ENCODE data around the gene CFAP100. TPM values are rescaled to one million over a fixed set of nuclear protein-coding genes. Genes with fewer than 3 reads are reported as not detected.

The CFAP100 gene
- total and polyA plus RNA-seq, 2 of the 4 experiments (the other 2 are of a cell fraction), result not detected

GRCh38 chr3:126466886-126467610, 72.3 kb downstream of the CFAP100 start:
- Histone ChIP-seq H2BK20ac (ENCODE audit: low read depth, low read length) (no peak overlapping the region), H3K4me2 (ENCODE audit: low read depth, low read length) (no peak overlapping the region), H3K4ac (ENCODE audit: low read depth, low read length) (no peak overlapping the region), H3K56ac (ENCODE audit: extremely low read depth, insufficient read depth, low read length) (no peak overlapping the region), H3K27ac (ENCODE audit: insufficient read depth, low read length) (no peak overlapping the region), H3K79me1 (ENCODE audit: low read depth in 1 of 2, low read length in 2 of 2) (peaks cover 40 to 58% of the 10 kb centered on the region in 2 experiments), H3K36me3 (ENCODE audit: control insufficient read depth, insufficient read depth, low read length) (peaks cover 80% of the 10 kb centered on the region), H4K5ac (ENCODE audit: low read depth, low read length) (no peak overlapping the region), H3K9me3 (ENCODE audit: control insufficient read depth, insufficient read depth, low read length) (no peaks in the 10 kb centered on the region), H3K9me1 (ENCODE audit: insufficient read depth, low read length) (peaks cover 2% of the 10 kb centered on the region; the same call in 1 of the 2 replicates), H4K8ac (ENCODE audit: low read depth in 2 of 2, low read length in 2 of 2) (no peak overlapping the region), H2AK9ac (replicated peaks; ENCODE audit: low read depth, low read length, poor library complexity) (no peak overlapping the region), H2BK15ac (ENCODE audit: low read depth, low read length) (no peak overlapping the region), H3K9ac (ENCODE audit: low read depth, low read length) (no peak overlapping the region), H2AFZ (replicated peaks; ENCODE audit: low read length, poor library complexity) (no peak overlapping the region), H3K18ac (ENCODE audit: low read depth, low read length) (no peak overlapping the region), H3K4me1 (ENCODE audit: control insufficient read depth, insufficient read depth, low read length) (peaks cover under 1% of the 10 kb centered on the region; the same call in 1 of the 2 replicates), H3K4me3 (ENCODE audit: insufficient read depth, low read depth, low read length) (no peak overlapping the region), H2BK120ac (ENCODE audit: low read depth, low read length) (no peak overlapping the region), H3K23ac (ENCODE audit: low read depth, low read length) (no peak overlapping the region), H4K91ac (ENCODE audit: insufficient read depth, low read depth, low read length) (no peak overlapping the region), H3K14ac (replicated peaks; ENCODE audit: low read depth, low read length) (no peak overlapping the region), H2BK5ac (ENCODE audit: low read depth, low read length, poor library complexity, severe bottlenecking) (no peak overlapping the region), H2AK5ac (ENCODE audit: low read depth, low read length) (no peak overlapping the region), H4K20me1 (ENCODE audit: insufficient read depth, low read length) (peaks cover 32% of the 10 kb centered on the region), H3K27me3 (ENCODE audit: control insufficient read depth, insufficient read depth, low read length) (no peaks in the 10 kb centered on the region)
- DNase-seq, result no peak
- BruUV-seq (replicated peaks), result no TSS peak
- in situ Hi-C loops (cut with MboI; ENCODE audit: low sequenced_read_pairs), result no loop called here
- no peak for ATAC-seq (ENCODE audit: low read depth)
- dilution Hi-C loops (cut with HindIII; ENCODE audit: low sequenced_read_pairs, unreplicated experiment), result no loop called here
- ChIA-PET CTCF (no interaction called here), POLR2A (ENCODE audit: unreplicated experiment) (no interaction called here)
- WGBS, 2 experiments (ENCODE audit: extremely low coverage in 2 of 2, insufficient read length in 1 of 2), result 91% methylated on average over 4 of the region's 19 CpGs; no CpG with 5 or more reads in 1 of the 2 experiments
- intact Hi-C loops (cut with micrococcal nuclease), result no loop called here
- no peak for TF ChIP-seq POLR2A (IDR thresholded peaks at IDR 0.05; ENCODE audit: low read depth, low read length)
- no peak for TF ChIP-seq NFE2L2 (IDR thresholded peaks at IDR 0.05; ENCODE audit: low read depth, low read length)
- TF ChIP-seq, protein P1, sequence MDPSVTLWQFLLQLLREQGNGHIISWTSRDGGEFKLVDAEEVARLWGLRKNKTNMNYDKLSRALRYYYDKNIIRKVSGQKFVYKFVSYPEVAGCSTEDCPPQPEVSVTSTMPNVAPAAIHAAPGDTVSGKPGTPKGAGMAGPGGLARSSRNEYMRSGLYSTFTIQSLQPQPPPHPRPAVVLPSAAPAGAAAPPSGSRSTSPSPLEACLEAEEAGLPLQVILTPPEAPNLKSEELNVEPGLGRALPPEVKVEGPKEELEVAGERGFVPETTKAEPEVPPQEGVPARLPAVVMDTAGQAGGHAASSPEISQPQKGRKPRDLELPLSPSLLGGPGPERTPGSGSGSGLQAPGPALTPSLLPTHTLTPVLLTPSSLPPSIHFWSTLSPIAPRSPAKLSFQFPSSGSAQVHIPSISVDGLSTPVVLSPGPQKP (IDR thresholded peaks at IDR 0.05; ENCODE audit: borderline replicate concordance, low read depth, low read length), result no peak
- TF ChIP-seq CTCF (conservative IDR thresholded peaks at IDR 0.05; ENCODE audit: low read depth, low read length), result no peak
- no peak for TF ChIP-seq RAD21 (IDR thresholded peaks at IDR 0.05; ENCODE audit: low read length)
- TF ChIP-seq MAZ (IDR thresholded peaks at IDR 0.05; ENCODE audit: borderline replicate concordance, low read depth, low read length), result no peak
- no peak for TF ChIP-seq FOS (IDR thresholded peaks at IDR 0.05; ENCODE audit: low read depth, low read length)
- no peak for TF ChIP-seq MAFK (IDR thresholded peaks at IDR 0.05; ENCODE audit: low read depth, low read length)
- TF ChIP-seq SMC3 (IDR thresholded peaks at IDR 0.05; ENCODE audit: low read depth, low read length), result no peak
